SK-N-SH treated with all-trans-retinoic acid at 6 μM for 48 hours (cell line): Measurements from ENCODE around the gene PCDHB13.
"Not testable (repeated sequence)": the region's sequence is repeated elsewhere in the genome, so short reads cannot be mapped to it uniquely, and the experiment has no call there.

ENCODE experiments used
- CSRNP3 ChIP-seq: fragments of 250-450 bp; sonication (Bioruptor Pico); IDR thresholded peaks from 2 replicates; pipeline ENCODE4 v1.5.1; 2021; ENCODE audit warnings: mild to moderate bottlenecking, moderate library complexity
- OSR1 ChIP-seq: fragments of 250-450 bp; sonication (Bioruptor Pico); IDR thresholded peaks from 2 replicates; pipeline ENCODE4 v1.8.0; 2022; ENCODE audit warnings: moderate library complexity, mild to moderate bottlenecking, inconsistent platforms
- PATZ1 ChIP-seq: fragments of 250-450 bp; sonication (Bioruptor Pico); IDR thresholded peaks from 2 replicates; pipeline ENCODE4 v1.8.0; 2020; ENCODE audit warnings: mild to moderate bottlenecking, moderate library complexity, borderline replicate concordance
- PPARA ChIP-seq: fragments of 250-450 bp; sonication (Bioruptor Pico); IDR thresholded peaks from 2 replicates; pipeline ENCODE4 v1.5.0; 2020; ENCODE audit warnings: mild to moderate bottlenecking, borderline replicate concordance
- RARB ChIP-seq: fragments of 250-450 bp; sonication (Bioruptor Pico); IDR thresholded peaks from 2 replicates; pipeline ENCODE4 v1.8.0; 2021; ENCODE audit warnings: mild to moderate bottlenecking, moderate library complexity
- TOX ChIP-seq: fragments of 250-450 bp; sonication (Bioruptor Pico); IDR thresholded peaks from 2 replicates; pipeline ENCODE4 v1.8.0; 2021; ENCODE audit warnings: mild to moderate bottlenecking, moderate library complexity, borderline replicate concordance
- ZFP3 ChIP-seq: fragments of 250-450 bp; sonication (Bioruptor Pico); IDR thresholded peaks from 2 replicates; pipeline ENCODE4 v1.5.0; 2020; ENCODE audit warnings: mild to moderate bottlenecking, moderate library complexity
- ZFP30 ChIP-seq: fragments of 450-650 bp; formaldehyde crosslinking; IDR thresholded peaks from 2 replicates; pipeline ENCODE4 v1.5.0; 2022; ENCODE audit warnings: mild to moderate bottlenecking, moderate library complexity
- ZNF8 ChIP-seq: fragments of 450-650 bp; formaldehyde crosslinking; IDR thresholded peaks from 2 replicates; pipeline ENCODE4 v1.5.0; 2020; ENCODE audit warnings: mild to moderate bottlenecking, moderate library complexity
- TF ChIP-seq, protein P1 (sequence below): fragments of 250-450 bp; sonication (Bioruptor Pico); IDR thresholded peaks from 2 replicates; pipeline ENCODE4 v1.8.0; 2021; ENCODE audit warnings: low read depth, mild to moderate bottlenecking, moderate library complexity, borderline replicate concordance

- not testable (repeated sequence) for TF ChIP-seq PPARA (CRISPR knock-in tag); TOX (CRISPR knock-in tag); ZNF8 (CRISPR knock-in tag); RARB; CSRNP3; PATZ1; ZFP3 (CRISPR knock-in tag); OSR1 (CRISPR knock-in tag); ZFP30 (CRISPR knock-in tag)
- TF ChIP-seq, protein P1, sequence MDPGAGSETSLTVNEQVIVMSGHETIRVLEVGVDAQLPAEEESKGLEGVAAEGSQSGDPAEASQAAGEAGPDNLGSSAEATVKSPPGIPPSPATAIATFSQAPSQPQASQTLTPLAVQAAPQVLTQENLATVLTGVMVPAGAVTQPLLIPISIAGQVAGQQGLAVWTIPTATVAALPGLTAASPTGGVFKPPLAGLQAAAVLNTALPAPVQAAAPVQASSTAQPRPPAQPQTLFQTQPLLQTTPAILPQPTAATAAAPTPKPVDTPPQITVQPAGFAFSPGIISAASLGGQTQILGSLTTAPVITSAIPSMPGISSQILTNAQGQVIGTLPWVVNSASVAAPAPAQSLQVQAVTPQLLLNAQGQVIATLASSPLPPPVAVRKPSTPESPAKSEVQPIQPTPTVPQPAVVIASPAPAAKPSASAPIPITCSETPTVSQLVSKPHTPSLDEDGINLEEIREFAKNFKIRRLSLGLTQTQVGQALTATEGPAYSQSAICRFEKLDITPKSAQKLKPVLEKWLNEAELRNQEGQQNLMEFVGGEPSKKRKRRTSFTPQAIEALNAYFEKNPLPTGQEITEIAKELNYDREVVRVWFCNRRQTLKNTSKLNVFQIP (CRISPR knock-in tag), result not testable (repeated sequence)
Measured at GRCh38 chr5:141215504-141215903, 1.8 kb downstream of the PCDHB13 start.
